ENCODE measurements around the gene MTA1.
A peak's percentile ranks its signal among the peaks of the same experiment; 100 is the strongest.

The MTA1 gene

GRCh38 chr14:105439179-105439578 is 19.6 kb downstream of the MTA1 start:
- no peak for DNase-seq
- in situ Hi-C loops (cut with MboI; ENCODE audit: low pct_unique_long_range_greater_than_20kb, low sequenced_read_pairs) = no loop called here

- in situ Hi-C loops (cut with MboI; ENCODE audit: low pct_unique_long_range_greater_than_20kb, low sequenced_read_pairs) = no loop called here
- DNase-seq = no peak
Observed at GRCh38 chr14:105439710-105440553, 20.3 kb downstream of the MTA1 start.

GRCh38 chr14:105440554-105440900 is 20.9 kb downstream of the MTA1 start:
- in situ Hi-C loops (cut with MboI; ENCODE audit: low pct_unique_long_range_greater_than_20kb, low sequenced_read_pairs) = no loop called here

GRCh38 chr14:105440992-105441391 is 21.4 kb downstream of the MTA1 start:
- no peak for DNase-seq
- in situ Hi-C loops (cut with MboI; ENCODE audit: low pct_unique_long_range_greater_than_20kb, low sequenced_read_pairs) = no loop called here

More at GRCh38 chr14:105440554-105440900, 20.9 kb downstream of the MTA1 start:
- DNase-seq = no peak

- in situ Hi-C loops (cut with MboI; ENCODE audit: low pct_unique_long_range_greater_than_20kb, low sequenced_read_pairs) = no loop called here
- DNase-seq = no peak
Observed at GRCh38 chr14:105442125-105442524, 22.5 kb downstream of the MTA1 start.

GRCh38 chr14:105442834-105443233 is 23.2 kb downstream of the MTA1 start:
- DNase-seq = no peak
- in situ Hi-C loops (cut with MboI; ENCODE audit: low pct_unique_long_range_greater_than_20kb, low sequenced_read_pairs) = no loop called here

GRCh38 chr14:105444859-105445258 is 25.2 kb downstream of the MTA1 start:
- DNase-seq = no peak
- in situ Hi-C loops (cut with MboI; ENCODE audit: low pct_unique_long_range_greater_than_20kb, low sequenced_read_pairs) = no loop called here

GRCh38 chr14:105445290-105445689 is 25.7 kb downstream of the MTA1 start:
- in situ Hi-C loops (cut with MboI; ENCODE audit: low pct_unique_long_range_greater_than_20kb, low sequenced_read_pairs) = no loop called here
- DNase-seq = no peak

GRCh38 chr14:105445901-105446845 is 26.5 kb downstream of the MTA1 start:
- in situ Hi-C loops (cut with MboI; ENCODE audit: low pct_unique_long_range_greater_than_20kb, low sequenced_read_pairs) = no loop called here
- DNase-seq = no peak

GRCh38 chr14:105446971-105447370 is 27.3 kb downstream of the MTA1 start:
- in situ Hi-C loops (cut with MboI; ENCODE audit: low pct_unique_long_range_greater_than_20kb, low sequenced_read_pairs) = no loop called here
- no peak for DNase-seq

- no peak for DNase-seq
- in situ Hi-C loops (cut with MboI; ENCODE audit: low pct_unique_long_range_greater_than_20kb, low sequenced_read_pairs) = no loop called here
Observed at GRCh38 chr14:105447651-105448640, 28.3 kb downstream of the MTA1 start.

GRCh38 chr14:105448706-105449111 is 29.1 kb downstream of the MTA1 start:
- in situ Hi-C loops (cut with MboI; ENCODE audit: low pct_unique_long_range_greater_than_20kb, low sequenced_read_pairs) = no loop called here
- DNase-seq = peak; percentile 55

- in situ Hi-C loops (cut with MboI; ENCODE audit: low pct_unique_long_range_greater_than_20kb, low sequenced_read_pairs) = no loop called here
- no peak for DNase-seq
Observed at GRCh38 chr14:105449276-105450122, 29.9 kb downstream of the MTA1 start.

- no peak for DNase-seq
- in situ Hi-C loops (cut with MboI; ENCODE audit: low pct_unique_long_range_greater_than_20kb, low sequenced_read_pairs) = no loop called here
Observed at GRCh38 chr14:105450123-105450505, 30.5 kb downstream of the MTA1 start.

- DNase-seq = no peak
- in situ Hi-C loops (cut with MboI; ENCODE audit: low pct_unique_long_range_greater_than_20kb, low sequenced_read_pairs) = no loop called here
Observed at GRCh38 chr14:105450864-105451720, 31.5 kb downstream of the MTA1 start.

GRCh38 chr14:105452963-105453362 is 33.3 kb downstream of the MTA1 start:
- DNase-seq = no peak
- in situ Hi-C loops (cut with MboI; ENCODE audit: low pct_unique_long_range_greater_than_20kb, low sequenced_read_pairs) = no loop called here

GRCh38 chr14:105453847-105454246 is 34.2 kb downstream of the MTA1 start:
- DNase-seq = no peak

More at GRCh38 chr14:105453847-105454246, 34.2 kb downstream of the MTA1 start:
- in situ Hi-C loops (cut with MboI; ENCODE audit: low pct_unique_long_range_greater_than_20kb, low sequenced_read_pairs) = no loop called here

All from KBM-7 (cell line).